MM.1S (cell line): ENCODE measurements around the gene CCDC102A.

Source experiments
- CTCF ChIP-seq: fragments of 300-600 bp; sonication (generic); IDR thresholded peaks from 2 replicates; pipeline ENCODE4 v1.5.1; 2016; ENCODE audit warnings: antibody characterized with exemption, low read length, mixed read lengths
- EZH2 ChIP-seq: fragments of 300-600 bp; sonication (generic); optimal IDR thresholded peaks from 2 replicates; pipeline ENCODE3; 2017; ENCODE audit warnings: low read depth, mild to moderate bottlenecking, antibody characterized with exemption, low read length, mixed read lengths
- EZH2phosphoT487 ChIP-seq: fragments of 300-600 bp; sonication (generic); IDR thresholded peaks from 2 replicates; pipeline ENCODE4 v1.6.1; 2018; ENCODE audit warnings: antibody characterized with exemption, low read length

GRCh38 chr16:57526498-57526897 lies 9.9 kb downstream of the CCDC102A start:
- TF ChIP-seq EZH2: no peak
- TF ChIP-seq CTCF: no peak
- no peak for TF ChIP-seq EZH2phosphoT487
